Activated CD4-positive, CD25-positive, alpha-beta regulatory T cell (primary cell): Measurements from ENCODE around the gene NLGN1.
"Not testable (repeated sequence)": the region's sequence is repeated elsewhere in the genome, so short reads cannot be mapped to it uniquely, and the experiment has no call there.

Experiments
- DNase-seq, 4 experiments: peaks; one replicate each; lab custom pipeline; 2025; lab: John Stamatoyannopoulos, UW

The NLGN1 gene

GRCh38 chr3:173430576-173430975 is 33.0 kb downstream of the NLGN1 start:
- no peak for DNase-seq

GRCh38 chr3:173439004-173439403 is 41.5 kb downstream of the NLGN1 start:
- no peak for DNase-seq

- DNase-seq = no peak
Measured at GRCh38 chr3:173440514-173440913, 43.0 kb downstream of the NLGN1 start.

GRCh38 chr3:173451561-173451960 is 54.0 kb downstream of the NLGN1 start:
- not testable (repeated sequence) for DNase-seq

- no peak for DNase-seq
Measured at GRCh38 chr3:173463250-173463649, 65.7 kb downstream of the NLGN1 start.

- no peak for DNase-seq
Measured at GRCh38 chr3:173465112-173465511, 67.6 kb downstream of the NLGN1 start.

- no peak for DNase-seq
Measured at GRCh38 chr3:173465898-173466678, 68.5 kb downstream of the NLGN1 start.

GRCh38 chr3:173467501-173467900 is 70.0 kb downstream of the NLGN1 start:
- DNase-seq = no peak

- DNase-seq = no peak
Measured at GRCh38 chr3:173473237-173473636, 75.7 kb downstream of the NLGN1 start.

- DNase-seq = no peak
Measured at GRCh38 chr3:173479301-173479700, 81.8 kb downstream of the NLGN1 start.

GRCh38 chr3:173501931-173502489 is 104.5 kb downstream of the NLGN1 start:
- no peak for DNase-seq

- no peak for DNase-seq
Measured at GRCh38 chr3:173502983-173503568, 105.5 kb downstream of the NLGN1 start.

GRCh38 chr3:173510565-173510964 is 113.0 kb downstream of the NLGN1 start:
- no peak for DNase-seq

GRCh38 chr3:173513123-173513522 is 115.6 kb downstream of the NLGN1 start:
- DNase-seq = no peak

GRCh38 chr3:173529062-173529711 is 131.6 kb downstream of the NLGN1 start:
- DNase-seq = no peak

GRCh38 chr3:173531602-173532001 is 134.1 kb downstream of the NLGN1 start:
- no peak for DNase-seq

- DNase-seq = no peak
Measured at GRCh38 chr3:173538410-173538809, 140.9 kb downstream of the NLGN1 start.

- DNase-seq = not testable (repeated sequence)
Measured at GRCh38 chr3:173545590-173545989, 148.0 kb downstream of the NLGN1 start.

- DNase-seq = no peak
Measured at GRCh38 chr3:173547070-173547469, 149.5 kb downstream of the NLGN1 start.

GRCh38 chr3:173548261-173548660 is 150.7 kb downstream of the NLGN1 start:
- no peak for DNase-seq

GRCh38 chr3:173552526-173552925 is 155.0 kb downstream of the NLGN1 start:
- DNase-seq = no peak

- no peak for DNase-seq
Measured at GRCh38 chr3:173553635-173554280, 156.2 kb downstream of the NLGN1 start.
